Osteocyte (in vitro differentiated cells): ENCODE data around the gene SCRG1. TPM values are rescaled to one million over a fixed set of nuclear protein-coding genes. Genes with fewer than 3 reads are reported as not detected.

ENCODE experiments used
- DNase-seq: peaks from one replicate; pipeline ENCODE4 v3.0.0; 2021; ENCODE audit warnings: mixed read lengths; ENCODE audit not compliant: unreplicated experiment; ENCODE audit errors: extremely low spot score
- H3K27ac Mint-ChIP-seq: one replicate; pipeline ENCODE4 v1.8.0; 2021; ENCODE audit warnings: mild to moderate bottlenecking, mixed read lengths; ENCODE audit not compliant: unreplicated experiment
- H3K27me3 Mint-ChIP-seq: one replicate; pipeline ENCODE4 v1.8.0; 2021; ENCODE audit warnings: mixed read lengths; ENCODE audit not compliant: unreplicated experiment
- H3K36me3 Mint-ChIP-seq: one replicate; pipeline ENCODE4 v1.8.0; 2021; ENCODE audit warnings: mixed read lengths; ENCODE audit not compliant: unreplicated experiment
- H3K4me1 Mint-ChIP-seq: one replicate; pipeline ENCODE4 v1.8.0; 2021; ENCODE audit warnings: mixed read lengths; ENCODE audit not compliant: unreplicated experiment
- H3K4me3 Mint-ChIP-seq: one replicate; pipeline ENCODE4 v1.8.0; 2021; ENCODE audit warnings: mild to moderate bottlenecking, moderate library complexity, mixed read lengths; ENCODE audit not compliant: unreplicated experiment
- H3K9me3 Mint-ChIP-seq: one replicate; pipeline ENCODE4 v1.8.0; 2021; ENCODE audit warnings: mixed read lengths; ENCODE audit not compliant: unreplicated experiment
- total RNA-seq: library from RNA; stranded (reverse); gene quantifications from 2 replicates; pipeline ENCODE4 v1.2.1, GENCODE V29; 2021
- TF ChIP-seq, protein P1 (sequence below): fragments of 200-600 bp; sonication (generic); IDR thresholded peaks from 2 replicates; pipeline ENCODE4 v1.5.0; 2021; ENCODE audit warnings: antibody characterized with exemption, mild to moderate bottlenecking, moderate library complexity

SCRG1 gene
- total RNA-seq, 1 donor from 2014 or later: 2.2 TPM

DNA sequence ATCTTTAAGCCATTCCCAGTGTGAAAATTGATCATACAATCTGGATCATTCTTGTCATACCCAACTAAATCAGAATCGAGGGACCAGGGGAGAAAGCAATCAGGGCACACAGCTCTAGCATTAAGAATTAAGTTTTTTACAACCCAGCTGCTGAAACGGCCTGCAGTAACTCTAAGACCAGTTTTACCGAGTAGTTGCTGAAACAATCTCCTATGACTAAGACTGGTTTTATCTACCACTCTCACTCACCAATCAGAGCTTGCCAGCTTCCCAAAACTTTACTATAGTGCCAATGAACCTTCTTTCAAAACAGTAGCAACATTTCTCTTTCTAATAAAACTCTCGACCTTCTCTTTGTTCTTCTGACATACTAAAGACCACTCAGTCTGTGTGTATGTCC is 31.0 kb downstream of the SCRG1 start:
- no peaks in the 10 kb centered on the region for H3K27me3 Mint-ChIP-seq
- no peak overlapping the region for H3K4me3 Mint-ChIP-seq
- H3K36me3 Mint-ChIP-seq: peaks cover 2% of the 10 kb centered on the region
- DNase-seq: no peak
- H3K9me3 Mint-ChIP-seq: no peaks in the 10 kb centered on the region
- no peak overlapping the region for H3K27ac Mint-ChIP-seq
- peaks cover 8% of the 10 kb centered on the region for H3K4me1 Mint-ChIP-seq
- TF ChIP-seq, protein P1, sequence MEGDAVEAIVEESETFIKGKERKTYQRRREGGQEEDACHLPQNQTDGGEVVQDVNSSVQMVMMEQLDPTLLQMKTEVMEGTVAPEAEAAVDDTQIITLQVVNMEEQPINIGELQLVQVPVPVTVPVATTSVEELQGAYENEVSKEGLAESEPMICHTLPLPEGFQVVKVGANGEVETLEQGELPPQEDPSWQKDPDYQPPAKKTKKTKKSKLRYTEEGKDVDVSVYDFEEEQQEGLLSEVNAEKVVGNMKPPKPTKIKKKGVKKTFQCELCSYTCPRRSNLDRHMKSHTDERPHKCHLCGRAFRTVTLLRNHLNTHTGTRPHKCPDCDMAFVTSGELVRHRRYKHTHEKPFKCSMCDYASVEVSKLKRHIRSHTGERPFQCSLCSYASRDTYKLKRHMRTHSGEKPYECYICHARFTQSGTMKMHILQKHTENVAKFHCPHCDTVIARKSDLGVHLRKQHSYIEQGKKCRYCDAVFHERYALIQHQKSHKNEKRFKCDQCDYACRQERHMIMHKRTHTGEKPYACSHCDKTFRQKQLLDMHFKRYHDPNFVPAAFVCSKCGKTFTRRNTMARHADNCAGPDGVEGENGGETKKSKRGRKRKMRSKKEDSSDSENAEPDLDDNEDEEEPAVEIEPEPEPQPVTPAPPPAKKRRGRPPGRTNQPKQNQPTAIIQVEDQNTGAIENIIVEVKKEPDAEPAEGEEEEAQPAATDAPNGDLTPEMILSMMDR: no peak

DNA sequence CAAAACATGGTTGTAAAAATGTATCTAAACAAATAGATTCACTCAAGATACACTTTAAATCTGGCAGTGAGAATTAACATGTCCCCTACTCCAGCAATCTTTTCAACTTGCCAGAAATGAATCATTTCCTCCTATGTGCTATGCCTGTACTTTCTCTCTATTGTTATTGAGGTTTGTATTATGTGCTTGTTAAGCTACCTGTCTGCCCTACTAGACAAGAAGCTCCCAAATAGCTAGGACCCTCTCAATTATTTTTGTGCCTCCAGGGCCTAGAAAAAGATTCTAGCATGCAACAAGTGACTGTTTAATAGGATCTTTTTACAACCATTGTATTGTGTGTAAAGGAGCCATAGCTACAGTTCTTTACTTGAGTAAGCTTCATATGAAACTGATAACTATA is 31.6 kb downstream of the SCRG1 start:
- Mint-ChIP-seq H3K4me1 (peaks cover 4% of the 10 kb centered on the region), H3K9me3 (no peaks in the 10 kb centered on the region), H3K36me3 (peaks cover 2% of the 10 kb centered on the region), H3K27me3 (no peaks in the 10 kb centered on the region), H3K4me3 (no peak overlapping the region), H3K27ac (no peak overlapping the region)
- DNase-seq: no peak
- TF ChIP-seq, protein P1: no peak

DNA sequence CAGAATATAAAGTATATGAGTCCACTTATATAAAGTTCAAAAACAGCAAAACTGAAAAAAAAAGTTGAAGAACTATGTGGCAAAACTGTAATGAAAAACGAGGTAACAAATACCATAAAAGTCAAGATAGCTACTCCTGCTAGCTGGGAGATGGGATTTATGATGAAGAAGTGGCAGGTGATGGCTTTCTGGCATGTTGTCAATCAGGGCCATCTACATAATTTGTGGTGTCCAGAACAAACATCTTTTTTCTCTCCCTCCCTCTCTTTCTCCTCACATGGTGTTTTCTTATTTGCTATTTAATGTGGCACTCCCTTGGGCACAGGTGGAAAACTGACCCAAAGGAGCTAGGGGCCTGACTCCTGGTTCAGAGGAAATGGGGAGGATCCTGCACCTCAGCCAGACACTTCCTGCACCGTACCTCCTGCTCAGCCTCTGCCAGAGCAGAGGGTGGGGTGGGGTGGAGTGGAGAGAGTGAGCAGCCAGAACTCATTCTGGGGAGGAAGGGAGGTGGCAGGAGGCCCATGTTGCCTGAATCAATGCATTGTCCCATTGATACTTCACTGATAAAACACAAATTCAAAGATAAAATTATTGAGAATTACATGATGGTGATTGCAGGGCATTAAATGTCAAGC is 33.4 kb downstream of the SCRG1 start:
- TF ChIP-seq, protein P1: no peak
- Mint-ChIP-seq H3K4me1 (peaks cover 4% of the 10 kb centered on the region), H3K36me3 (peaks cover 2% of the 10 kb centered on the region), H3K9me3 (no peaks in the 10 kb centered on the region), H3K4me3 (no peak overlapping the region), H3K27me3 (no peaks in the 10 kb centered on the region), H3K27ac (no peak overlapping the region)
- DNase-seq: no peak

DNA sequence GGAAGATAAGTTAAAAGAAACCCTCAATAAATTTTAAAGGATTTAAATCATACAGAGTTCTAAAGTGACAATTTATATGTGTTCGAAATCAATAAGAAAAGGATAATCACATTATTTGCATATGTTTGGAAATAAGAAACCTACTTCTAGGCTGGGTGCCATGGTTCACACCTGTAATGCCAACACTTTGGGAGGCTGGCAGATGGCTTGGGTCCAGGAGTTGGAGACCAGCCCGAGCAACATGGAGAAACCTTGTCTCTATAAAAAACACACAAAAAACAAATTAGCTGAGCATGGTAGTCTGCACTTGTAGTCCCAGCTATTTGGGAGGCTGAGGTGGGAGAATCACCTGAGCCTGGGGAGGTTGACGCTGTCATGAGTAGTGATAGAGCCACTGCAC is 36.2 kb downstream of the SCRG1 start:
- H3K9me3 Mint-ChIP-seq: no peaks in the 10 kb centered on the region
- TF ChIP-seq, protein P1: no peak
- no peaks in the 10 kb centered on the region for H3K27me3 Mint-ChIP-seq
- H3K27ac Mint-ChIP-seq: no peak overlapping the region
- DNase-seq: no peak
- no peak overlapping the region for H3K4me3 Mint-ChIP-seq
- H3K4me1 Mint-ChIP-seq: no peaks in the 10 kb centered on the region
- peaks cover 2% of the 10 kb centered on the region for H3K36me3 Mint-ChIP-seq

DNA sequence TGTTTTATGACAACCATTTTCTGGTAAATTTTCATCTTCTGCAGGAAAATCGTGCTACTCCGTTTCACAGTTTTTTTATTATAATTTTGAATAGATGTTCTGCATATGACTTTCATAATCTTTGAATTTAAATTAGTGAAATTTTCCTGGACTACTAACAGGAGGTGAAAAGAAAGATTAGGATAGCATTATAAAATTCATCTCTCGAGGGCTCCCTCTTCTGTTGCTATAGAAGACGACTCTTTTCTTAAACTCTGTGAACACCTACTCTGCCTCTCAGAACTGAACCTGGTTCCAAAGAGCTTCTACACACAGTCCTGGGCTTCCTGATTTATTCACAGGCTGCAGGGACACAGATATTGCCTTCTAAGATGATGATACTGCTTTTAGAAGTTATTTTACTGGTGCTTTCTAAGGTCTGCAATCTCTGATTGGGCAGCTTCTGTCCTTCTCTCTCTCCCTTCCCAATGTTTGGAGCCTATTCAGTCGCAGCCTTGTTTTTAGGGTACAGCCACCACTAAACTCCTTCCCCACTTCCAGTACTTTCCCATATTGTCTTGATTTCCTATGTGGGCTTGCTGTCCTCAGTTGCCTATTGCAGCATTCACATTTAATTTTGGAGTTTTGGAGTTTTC is 38.2 kb downstream of the SCRG1 start:
- Mint-ChIP-seq H3K4me1 (no peaks in the 10 kb centered on the region), H3K27ac (no peak overlapping the region), H3K36me3 (peaks cover 2% of the 10 kb centered on the region), H3K27me3 (no peaks in the 10 kb centered on the region), H3K4me3 (no peak overlapping the region), H3K9me3 (no peaks in the 10 kb centered on the region)
- DNase-seq: no peak
- TF ChIP-seq, protein P1: peak; percentile 58
